GM23248 (cell line): ENCODE results near the gene TMCC1. TPM values are rescaled to one million over a fixed set of nuclear protein-coding genes. Genes with fewer than 3 reads are reported as not detected.

Experiments used
- DNase-seq: peaks from one replicate; pipeline ENCODE4 v3.0.0-alpha.2; 2015
- H2AFZ ChIP-seq: fragments of 200-600 bp; sonication (generic); 2 replicates; pipeline ENCODE4 v1.6.1; 2016; ENCODE audit warnings: antibody characterized with exemption
- H3F3A ChIP-seq: fragments of 200-600 bp; sonication (generic); 2 replicates; pipeline ENCODE4 v1.6.1; 2016; ENCODE audit warnings: mild to moderate bottlenecking, antibody characterized with exemption, mixed run types; ENCODE audit not compliant: insufficient read depth
- H3K27ac ChIP-seq: fragments of 200-600 bp; sonication (generic); 2 replicates; pipeline ENCODE4 v1.5.1; 2016; ENCODE audit warnings: mild to moderate bottlenecking
- H3K27me3 ChIP-seq: fragments of 200-600 bp; sonication (generic); replicated peaks from 2 replicates; pipeline ENCODE4 v1.6.1; 2016; ENCODE audit warnings: mild to moderate bottlenecking; ENCODE audit not compliant: insufficient read depth
- H3K36me3 ChIP-seq: fragments of 200-600 bp; sonication (generic); 2 replicates; pipeline ENCODE4 v1.6.1; 2016; ENCODE audit warnings: low read depth, mild to moderate bottlenecking
- H3K4me1 ChIP-seq: fragments of 200-600 bp; sonication (generic); 2 replicates; pipeline ENCODE4 v1.6.1; 2016; ENCODE audit warnings: mild to moderate bottlenecking; ENCODE audit not compliant: insufficient read depth
- H3K4me2 ChIP-seq: fragments of 200-600 bp; sonication (generic); one replicate; pipeline ENCODE4 v1.6.1; 2016; ENCODE audit warnings: mild to moderate bottlenecking; ENCODE audit not compliant: unreplicated experiment
- H3K4me3 ChIP-seq: fragments of 200-600 bp; sonication (generic); 2 replicates; pipeline ENCODE4 v1.5.1; 2016; ENCODE audit warnings: mild to moderate bottlenecking
- H3K79me2 ChIP-seq: fragments of 200-600 bp; sonication (generic); 2 replicates; pipeline ENCODE4 v1.6.1; 2016; ENCODE audit warnings: mild to moderate bottlenecking; ENCODE audit not compliant: insufficient read depth
- H3K9ac ChIP-seq: fragments of 200-600 bp; sonication (generic); 2 replicates; pipeline ENCODE4 v1.6.1; 2016; ENCODE audit warnings: mild to moderate bottlenecking
- H3K9me2 ChIP-seq: fragments of 200-600 bp; sonication (generic); 2 replicates; pipeline ENCODE4 v1.6.1; 2016; ENCODE audit warnings: mixed run types, mild to moderate bottlenecking, moderate library complexity; ENCODE audit not compliant: insufficient read depth
- H3K9me3 ChIP-seq: fragments of 200-600 bp; sonication (generic); one replicate; pipeline ENCODE4 v1.6.1; 2017; ENCODE audit warnings: low read depth
- H4K20me1 ChIP-seq: fragments of 200-600 bp; sonication (generic); 2 replicates; pipeline ENCODE4 v1.6.0; 2016; ENCODE audit not compliant: insufficient read depth
- EZH2 ChIP-seq: fragments of 200-600 bp; sonication (generic); IDR thresholded peaks from 2 replicates; pipeline ENCODE4 v1.6.1; 2018; ENCODE audit warnings: antibody characterized with exemption, mild to moderate bottlenecking; ENCODE audit not compliant: insufficient read depth, poor library complexity, severe bottlenecking
- EZH2phosphoT487 ChIP-seq: fragments of 200-600 bp; sonication (generic); IDR thresholded peaks from 2 replicates; pipeline ENCODE4 v1.6.1; 2018; ENCODE audit warnings: antibody characterized with exemption, moderate library complexity, mild to moderate bottlenecking, low read depth; ENCODE audit not compliant: insufficient read depth
- WGBS, 2 experiments: methylation state at CpG; one replicate each; pipeline ENCODE4 v1.1.6; 2015 to 2017; ENCODE audit warnings: low lambda C conversion rate in 2 of 2, low coverage in 1 of 2; ENCODE audit errors: missing lambda C conversion rate in 2 of 2; 5-methylcytosine and 5-hydroxymethylcytosine counted together
- in situ Hi-C: fragments of 300-500 bp; cut with MboI; formaldehyde crosslinking; loops from 2 replicates; pipeline ENCODE4 v1.15.0; 2020
- polyA plus RNA-seq: library from polyadenylated mRNA; unstranded; fragments of >200 nt; fragmentation: Nextera tagmentation; extraction: Ambion mirVana; gene quantifications from 2 replicates; pipeline ENCODE4 v1.2.1, GENCODE V29; 2016
- total RNA-seq: library from RNA; depleted of rRNA; stranded (reverse); fragments of >200 nt; shearing (Covaris generic); gene quantifications from 2 replicates; pipeline ENCODE4 v1.2.3, GENCODE V29; 2014

Gene TMCC1
- total and polyA plus RNA-seq, 2 experiments from 2014 or later: 4.0 to 11.1 TPM

DNA sequence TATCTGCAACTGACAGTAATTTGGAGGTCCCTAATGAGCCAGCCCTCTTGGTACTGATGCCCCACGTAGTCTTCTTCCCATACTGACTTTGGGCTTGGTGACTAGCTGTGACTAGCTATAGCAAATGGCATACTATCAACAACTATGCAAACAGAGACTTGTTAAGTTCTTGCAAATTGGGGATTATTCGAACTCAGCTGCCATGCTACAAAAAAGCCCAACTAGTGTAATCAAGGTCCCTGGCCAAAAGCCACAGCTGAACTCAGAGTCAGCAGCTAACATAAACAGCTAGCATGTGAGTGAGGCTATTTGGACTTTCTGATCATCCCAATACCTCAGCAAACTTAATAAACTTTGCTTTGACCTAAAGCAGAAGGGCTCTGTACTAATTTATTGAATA lies 165.8 kb downstream of the TMCC1 start:
- H3K27me3 ChIP-seq: no peaks in the 10 kb centered on the region
- WGBS, 2 experiments: 67 to 71% methylated on average over 2 of the region's 2 CpGs
- H3K36me3 ChIP-seq: no peaks in the 10 kb centered on the region
- in situ Hi-C loops: no loop called here
- no peak overlapping the region for H3K9ac ChIP-seq
- no peak overlapping the region for H2AFZ ChIP-seq
- peaks cover 17% of the 10 kb centered on the region for H3K4me1 ChIP-seq
- H3K79me2 ChIP-seq: 0 out of 2 replicates have a peak, but pooled peaks cover 3% of the 10 kb centered on the region
- no peaks in the 10 kb centered on the region for H4K20me1 ChIP-seq
- no peak overlapping the region for H3K27ac ChIP-seq
- DNase-seq: no peak
- peaks cover 21% of the 10 kb centered on the region; the same call in 1 of the 2 replicates for H3F3A ChIP-seq
- no peak for TF ChIP-seq EZH2phosphoT487
- no peak for TF ChIP-seq EZH2
- no peak overlapping the region for H3K4me3 ChIP-seq
- no peaks in the 10 kb centered on the region for H3K9me3 ChIP-seq
- no peak overlapping the region for H3K4me2 ChIP-seq
- H3K9me2 ChIP-seq: no peaks in the 10 kb centered on the region

DNA sequence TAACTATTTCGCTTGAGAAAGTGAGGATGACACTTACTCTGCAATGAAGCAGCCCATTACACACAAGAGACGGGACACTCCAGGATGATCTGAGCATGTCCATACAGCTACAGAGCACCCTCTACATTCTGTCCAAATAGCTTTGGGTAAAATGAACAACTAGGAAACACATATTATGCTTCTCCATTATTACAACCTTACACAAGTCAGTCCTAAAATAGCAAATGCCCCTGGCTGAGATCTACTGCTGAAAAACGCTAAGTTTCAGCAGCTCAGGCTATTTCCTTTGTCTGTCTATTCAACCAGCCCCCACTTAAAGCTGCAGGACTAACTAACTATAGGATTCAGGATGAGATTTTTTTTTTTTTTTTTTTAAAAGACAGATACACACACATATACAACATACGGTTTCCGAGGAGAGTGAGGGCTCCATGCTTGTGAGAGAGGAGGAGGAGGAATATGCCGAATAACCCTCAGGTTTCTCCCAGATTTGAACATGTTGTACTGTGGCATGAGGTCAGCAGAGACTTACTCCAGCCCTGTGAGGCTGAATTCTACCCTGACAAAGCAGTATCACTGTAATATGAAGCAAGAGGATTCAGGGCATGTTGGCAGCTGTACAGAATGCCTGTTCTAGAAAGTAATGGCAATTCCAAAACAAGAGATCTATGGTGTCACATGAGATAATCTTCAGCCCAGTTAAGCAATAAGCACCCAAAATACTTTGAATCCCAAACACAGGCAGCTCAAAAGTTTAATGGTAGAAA lies 169.8 kb downstream of the TMCC1 start:
- Histone ChIP-seq H3K4me2 (peak overlapping the region; percentile 84), H3K27me3 (no peaks in the 10 kb centered on the region), H3K4me1 (peaks cover 17% of the 10 kb centered on the region), H3K9me2 (no peaks in the 10 kb centered on the region), H3K4me3 (peak overlapping the region; percentile 53), H3K9ac (peak overlapping the region; percentile 69), H2AFZ (peak overlapping the region; percentile 57), H3F3A (peaks cover 23% of the 10 kb centered on the region; the same call in 1 of the 2 replicates), H3K36me3 (no peaks in the 10 kb centered on the region), H3K79me2 (peaks cover 3% of the 10 kb centered on the region; the same call in 1 of the 2 replicates), H4K20me1 (no peaks in the 10 kb centered on the region), H3K27ac (peak overlapping the region; percentile 85), H3K9me3 (no peaks in the 10 kb centered on the region)
- peak; percentile 93 for DNase-seq
- TF ChIP-seq EZH2 (no peak), EZH2phosphoT487 (no peak)
- in situ Hi-C loops: no loop called here
- WGBS, 2 experiments: 31 to 36% methylated on average over 6 of the region's 6 CpGs

DNA sequence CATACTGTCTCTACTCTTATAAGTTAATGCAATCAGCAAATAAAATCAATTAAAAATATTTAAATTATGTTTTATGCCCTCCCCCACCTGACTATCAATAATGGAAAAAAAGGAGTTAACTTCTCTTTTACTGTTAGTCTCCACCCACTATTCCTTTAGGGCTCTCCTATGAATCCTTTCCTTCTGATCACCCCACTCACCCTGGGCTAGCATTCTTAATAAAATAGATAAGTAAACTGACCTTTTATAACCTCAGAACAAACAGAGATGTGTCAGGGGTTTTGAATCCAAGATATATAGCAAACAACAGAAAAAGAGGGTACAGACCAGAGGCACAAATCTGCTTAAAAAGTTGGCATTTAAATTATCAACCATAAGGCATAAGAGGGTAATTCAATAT lies 171.0 kb downstream of the TMCC1 start:
- Histone ChIP-seq H3K9me2 (no peaks in the 10 kb centered on the region; the same call in 1 of the 2 replicates), H3K36me3 (no peaks in the 10 kb centered on the region), H3K9ac (no peak overlapping the region), H3K27ac (no peak overlapping the region), H3K4me1 (peaks cover 17% of the 10 kb centered on the region), H3F3A (peaks cover 23% of the 10 kb centered on the region; the same call in 1 of the 2 replicates), H2AFZ (no peak overlapping the region), H3K4me2 (no peak overlapping the region), H3K4me3 (no peak overlapping the region), H3K27me3 (no peaks in the 10 kb centered on the region), H3K9me3 (no peaks in the 10 kb centered on the region), H3K79me2 (peaks cover 3% of the 10 kb centered on the region; the same call in 1 of the 2 replicates), H4K20me1 (no peaks in the 10 kb centered on the region)
- DNase-seq: no peak
- in situ Hi-C loops: no loop called here
- TF ChIP-seq EZH2phosphoT487 (no peak), EZH2 (no peak)

DNA sequence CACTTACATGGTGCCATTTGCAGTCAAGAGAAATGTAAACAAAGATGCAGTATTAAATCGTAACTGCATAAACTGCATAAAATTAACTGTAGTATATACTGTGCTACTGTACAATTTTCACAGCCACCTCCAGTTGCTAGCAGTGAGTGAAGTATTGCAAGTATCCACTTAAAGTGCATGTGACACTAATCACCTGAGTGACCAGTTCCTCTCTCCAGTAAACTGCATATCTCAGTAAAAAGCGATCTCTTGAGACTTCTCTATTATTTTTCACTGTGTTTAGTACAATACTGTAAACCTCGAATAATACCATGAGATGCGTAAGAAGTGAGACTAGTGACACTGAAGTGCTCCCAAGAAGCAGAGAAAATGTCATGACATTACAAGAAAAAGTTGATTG lies 175.3 kb downstream of the TMCC1 start:
- no peak overlapping the region for H3K4me2 ChIP-seq
- H3K36me3 ChIP-seq: no peaks in the 10 kb centered on the region
- H3K27ac ChIP-seq: no peak overlapping the region
- H2AFZ ChIP-seq: no peak overlapping the region
- H3F3A ChIP-seq: peaks cover 7% of the 10 kb centered on the region; the same call in 1 of the 2 replicates
- H4K20me1 ChIP-seq: no peaks in the 10 kb centered on the region
- H3K9me3 ChIP-seq: no peaks in the 10 kb centered on the region
- H3K9me2 ChIP-seq: no peaks in the 10 kb centered on the region; the same call in 1 of the 2 replicates
- H3K9ac ChIP-seq: no peak overlapping the region
- 72 to 74% methylated on average over 4 of the region's 4 CpGs for WGBS, 2 experiments
- in situ Hi-C loops: no loop called here
- peaks cover 5% of the 10 kb centered on the region; the same call in 1 of the 2 replicates for H3K4me1 ChIP-seq
- H3K79me2 ChIP-seq: peaks cover 7% of the 10 kb centered on the region; the same call in 1 of the 2 replicates
- no peak for TF ChIP-seq EZH2phosphoT487
- TF ChIP-seq EZH2: no peak
- no peak overlapping the region for H3K4me3 ChIP-seq
- no peak for DNase-seq
- no peaks in the 10 kb centered on the region for H3K27me3 ChIP-seq
